ENCODE data around the gene HS3ST1. TPM values are rescaled to one million over a fixed set of nuclear protein-coding genes. Genes with fewer than 3 reads are reported as not detected.
A peak's percentile ranks its signal among the peaks of the same experiment; 100 is the strongest.

HS3ST1 gene
- total RNA-seq, 2 donors from 2014 or later: 0.14 to 1.1 TPM

DNA sequence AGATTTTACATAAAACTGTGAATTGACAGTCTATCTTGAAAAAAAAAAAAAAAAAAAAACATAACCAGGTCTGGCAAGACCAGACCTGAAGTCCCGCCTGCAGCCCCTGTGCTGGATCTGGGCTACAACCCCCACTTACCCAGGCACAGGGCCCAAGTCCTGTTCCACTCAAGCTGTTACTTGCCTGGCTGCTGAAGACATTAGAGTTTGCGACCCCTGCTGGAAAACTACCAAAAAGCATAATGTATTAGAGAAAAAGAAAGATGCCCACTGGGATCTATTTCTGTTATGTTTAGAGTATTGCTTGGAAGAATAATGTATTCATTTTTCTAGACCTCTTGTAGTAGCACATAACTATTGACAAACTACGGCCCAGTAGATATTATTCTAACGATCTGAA is 4.7 kb downstream of the HS3ST1 start:
- no peaks in the 10 kb centered on the region for H3K9me3 ChIP-seq
- no peak overlapping the region for H3K4me3 ChIP-seq
- H3K4me1 ChIP-seq (ENCODE audit: control insufficient read depth in 1 of 2, low read depth in 2 of 2): peaks cover 9 to 54% of the 10 kb centered on the region in 2 donors
- TF ChIP-seq, protein P1, sequence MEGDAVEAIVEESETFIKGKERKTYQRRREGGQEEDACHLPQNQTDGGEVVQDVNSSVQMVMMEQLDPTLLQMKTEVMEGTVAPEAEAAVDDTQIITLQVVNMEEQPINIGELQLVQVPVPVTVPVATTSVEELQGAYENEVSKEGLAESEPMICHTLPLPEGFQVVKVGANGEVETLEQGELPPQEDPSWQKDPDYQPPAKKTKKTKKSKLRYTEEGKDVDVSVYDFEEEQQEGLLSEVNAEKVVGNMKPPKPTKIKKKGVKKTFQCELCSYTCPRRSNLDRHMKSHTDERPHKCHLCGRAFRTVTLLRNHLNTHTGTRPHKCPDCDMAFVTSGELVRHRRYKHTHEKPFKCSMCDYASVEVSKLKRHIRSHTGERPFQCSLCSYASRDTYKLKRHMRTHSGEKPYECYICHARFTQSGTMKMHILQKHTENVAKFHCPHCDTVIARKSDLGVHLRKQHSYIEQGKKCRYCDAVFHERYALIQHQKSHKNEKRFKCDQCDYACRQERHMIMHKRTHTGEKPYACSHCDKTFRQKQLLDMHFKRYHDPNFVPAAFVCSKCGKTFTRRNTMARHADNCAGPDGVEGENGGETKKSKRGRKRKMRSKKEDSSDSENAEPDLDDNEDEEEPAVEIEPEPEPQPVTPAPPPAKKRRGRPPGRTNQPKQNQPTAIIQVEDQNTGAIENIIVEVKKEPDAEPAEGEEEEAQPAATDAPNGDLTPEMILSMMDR (IDR thresholded peaks at IDR 0.05): no peak
- H3K36me3 ChIP-seq: no peaks in the 10 kb centered on the region
- no peaks in the 10 kb centered on the region for H3K27me3 ChIP-seq (replicated peaks; ENCODE audit: insufficient read depth)
- DNase-seq (ENCODE audit: low spot score) (no peak), ATAC-seq (ENCODE audit: insufficient number of reproducible peaks, low FRiP score, low read depth) (no peak)
- H3K27ac ChIP-seq: no peak overlapping the region

DNA sequence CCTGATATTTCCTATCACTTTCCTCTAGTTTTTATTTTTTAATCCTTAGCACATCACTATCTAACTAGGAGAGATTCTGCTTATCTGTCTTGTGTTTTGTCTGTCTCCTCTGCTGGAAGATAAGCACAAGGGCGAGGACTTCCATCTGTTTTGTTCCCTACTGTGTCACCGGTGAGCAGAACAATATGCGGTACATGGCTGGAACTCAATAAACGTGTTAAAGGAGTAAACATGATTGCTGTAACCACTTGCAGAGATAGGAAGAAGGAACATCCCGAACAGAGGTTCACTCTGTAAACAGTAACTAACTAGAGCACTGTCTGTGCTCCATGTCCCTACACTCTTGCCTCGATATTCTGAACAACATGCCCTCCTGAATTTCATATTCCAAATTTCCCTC is 5.2 kb downstream of the HS3ST1 start:
- Histone ChIP-seq H3K9me3 (no peaks in the 10 kb centered on the region), H3K36me3 (no peaks in the 10 kb centered on the region), H3K27me3 (replicated peaks; ENCODE audit: insufficient read depth) (no peaks in the 10 kb centered on the region), H3K27ac (peak overlapping the region in 1 of 2 donors; percentile 19), H3K4me1 (ENCODE audit: control insufficient read depth in 1 of 2, low read depth in 2 of 2) (peaks cover 9 to 54% of the 10 kb centered on the region in 2 donors), H3K4me3 (no peak overlapping the region)
- TF ChIP-seq, protein P1 (IDR thresholded peaks at IDR 0.05): no peak
- no peak for DNase-seq (ENCODE audit: low spot score)
- ATAC-seq (ENCODE audit: insufficient number of reproducible peaks, low FRiP score, low read depth): no peak

DNA sequence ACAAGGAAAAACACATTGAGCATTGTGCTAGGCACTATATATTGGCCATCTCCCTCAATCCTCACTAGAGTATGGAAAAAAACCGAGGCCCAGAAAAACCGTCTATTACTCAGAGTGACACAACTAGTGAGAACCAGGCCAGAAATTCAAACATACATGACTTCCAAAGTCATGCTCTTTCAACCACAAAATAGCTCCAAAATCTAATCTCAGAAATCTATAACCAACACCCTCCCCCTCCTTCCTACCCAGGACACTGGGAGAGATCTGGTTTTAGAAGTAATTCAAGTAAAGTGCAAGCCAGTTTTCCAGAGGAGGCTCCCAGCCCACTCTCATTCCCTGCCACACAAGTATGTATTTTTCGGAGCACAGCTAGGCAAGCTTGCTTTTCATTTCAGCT is 7.6 kb downstream of the HS3ST1 start:
- no peak for DNase-seq (ENCODE audit: low spot score)
- TF ChIP-seq, protein P1 (IDR thresholded peaks at IDR 0.05): no peak
- no peaks in the 10 kb centered on the region for H3K27me3 ChIP-seq (replicated peaks; ENCODE audit: insufficient read depth)
- peaks cover 0 to 33% of the 10 kb centered on the region in 2 donors for H3K4me1 ChIP-seq (ENCODE audit: control insufficient read depth in 1 of 2, low read depth in 2 of 2)
- no peaks in the 10 kb centered on the region for H3K9me3 ChIP-seq
- no peak for ATAC-seq (ENCODE audit: insufficient number of reproducible peaks, low FRiP score, low read depth)
- H3K4me3 ChIP-seq: no peak overlapping the region
- no peaks in the 10 kb centered on the region for H3K36me3 ChIP-seq
- H3K27ac ChIP-seq: no peak overlapping the region

DNA sequence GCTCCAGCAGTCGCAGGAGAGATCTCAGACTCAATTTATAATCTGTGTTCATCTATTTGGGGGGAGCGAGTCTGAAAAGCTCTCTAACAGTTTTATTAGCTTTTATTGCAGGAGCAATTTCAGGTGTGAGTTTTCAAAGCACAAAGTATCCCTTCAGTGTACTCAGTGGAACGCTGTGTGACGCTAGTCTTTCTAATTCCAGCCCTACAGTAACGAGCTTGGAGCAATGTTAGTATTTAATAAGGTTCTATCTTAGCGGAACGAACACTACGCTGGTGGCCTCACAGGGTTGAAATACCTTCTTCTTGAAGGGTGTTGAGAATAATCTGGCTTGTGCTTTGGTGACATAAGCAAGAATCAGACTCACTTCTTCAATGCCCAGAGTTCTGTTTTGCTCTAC is 8.4 kb downstream of the HS3ST1 start:
- no peak overlapping the region for H3K4me3 ChIP-seq
- no peaks in the 10 kb centered on the region for H3K36me3 ChIP-seq
- no peak for ATAC-seq (ENCODE audit: insufficient number of reproducible peaks, low FRiP score, low read depth)
- peaks cover 0 to 33% of the 10 kb centered on the region in 2 donors for H3K4me1 ChIP-seq (ENCODE audit: control insufficient read depth in 1 of 2, low read depth in 2 of 2)
- TF ChIP-seq, protein P1 (IDR thresholded peaks at IDR 0.05): no peak
- no peaks in the 10 kb centered on the region for H3K9me3 ChIP-seq
- no peaks in the 10 kb centered on the region for H3K27me3 ChIP-seq (replicated peaks; ENCODE audit: insufficient read depth)
- DNase-seq (ENCODE audit: low spot score): no peak
- no peak overlapping the region for H3K27ac ChIP-seq

DNA sequence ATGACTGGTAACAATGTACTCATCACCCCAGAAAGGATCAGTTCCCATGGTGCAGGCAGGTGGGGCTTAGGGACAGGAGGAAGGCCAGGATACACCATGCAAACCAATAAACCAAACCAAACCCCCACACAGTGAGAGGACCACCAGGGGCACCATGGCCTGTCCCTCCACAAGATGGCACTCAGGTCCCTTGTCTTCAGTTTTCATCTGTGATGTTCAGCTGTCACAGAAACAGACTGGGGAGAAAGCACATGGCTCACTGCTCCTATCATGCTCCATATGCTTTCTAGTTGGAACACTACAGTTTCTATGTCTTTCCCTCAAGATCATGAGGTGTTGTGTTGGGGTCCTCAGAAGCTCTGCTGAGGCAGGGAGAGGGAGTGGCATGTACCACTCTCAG is 10.1 kb downstream of the HS3ST1 start:
- ATAC-seq (ENCODE audit: insufficient number of reproducible peaks, low FRiP score, low read depth) (no peak), DNase-seq (ENCODE audit: low spot score) (no peak)
- Histone ChIP-seq H3K27ac (no peak overlapping the region), H3K27me3 (replicated peaks; ENCODE audit: insufficient read depth) (no peaks in the 10 kb centered on the region), H3K4me1 (ENCODE audit: control insufficient read depth in 1 of 2, low read depth in 2 of 2) (peaks cover 0 to 25% of the 10 kb centered on the region in 2 donors), H3K36me3 (no peaks in the 10 kb centered on the region), H3K4me3 (no peak overlapping the region), H3K9me3 (no peaks in the 10 kb centered on the region)
- TF ChIP-seq, protein P1 (IDR thresholded peaks at IDR 0.05): no peak
